Body of pancreas (tissue), 4 donors: ENCODE results near the gene MLLT6. TPM values are rescaled to one million over a fixed set of nuclear protein-coding genes. Genes with fewer than 3 reads are reported as not detected.

Experiments used
- ATAC-seq: fragments of 150-250 bp; one replicate; pipeline ENCODE4 v1.9.1; 2016
- DNase-seq, 4 donors: peaks; one replicate each; pipeline ENCODE4 v3.0.0-alpha.2; 2019
- H3K27ac ChIP-seq, 4 donors: fragments of 200-600 bp; sonication (generic); 1 replicate in 3 of 4; 2 replicates in 1 of 4; pipeline versions ENCODE4 v1.5.1 to v1.6.1; 2016 to 2019; ENCODE audit warnings: mild to moderate bottlenecking in 1 of 4, mixed read lengths in 1 of 4, moderate library complexity in 1 of 4
- H3K27me3 ChIP-seq, 2 donors: fragments of 200-600 bp; sonication (generic); one replicate each; pipeline ENCODE4 v1.6.0; 2016; ENCODE audit warnings: mild to moderate bottlenecking in 1 of 2
- H3K36me3 ChIP-seq, 2 donors: fragments of 200-600 bp; sonication (generic); replicated peaks in 1 of 2; 2 replicates each; pipeline ENCODE4 v1.5.1; 2016; ENCODE audit warnings: low read depth in 2 of 2; ENCODE audit not compliant: insufficient read depth in 1 of 2
- H3K4me1 ChIP-seq: fragments of 200-600 bp; sonication (generic); one replicate; pipeline ENCODE4 v1.6.0; 2016
- H3K4me3 ChIP-seq, 2 donors: fragments of 200-600 bp; sonication (generic); 1 replicate in 1 of 2; 2 replicates in 1 of 2; pipeline ENCODE4 v1.5.1; 2016 to 2019
- H3K9me3 ChIP-seq, 3 donors: fragments of 200-600 bp; sonication (generic); 1 replicate in 2 of 3; 2 replicates in 1 of 3; pipeline ENCODE4 v1.5.1; 2016
- CTCF ChIP-seq, 7 experiments: fragments of 450-650 bp in 4 of 7; fragments of 200-600 bp in 3 of 7; sonication (generic) in 3 of 7; IDR thresholded peaks; one replicate each; pipeline ENCODE4 v1.5.1; 2016 to 2019; ENCODE audit warnings: antibody characterized with exemption in 7 of 7
- POLR2A ChIP-seq, 3 donors: fragments of 450-650 bp; IDR thresholded peaks; one replicate each; pipeline ENCODE4 v1.6.1; 2016; ENCODE audit warnings: antibody characterized with exemption in 3 of 3, mild to moderate bottlenecking in 2 of 3
- WGBS, 2 donors: methylation state at CpG; one replicate each; pipeline ENCODE4 v1.1.5; 2017; 5-methylcytosine and 5-hydroxymethylcytosine counted together
- intact Hi-C: fragments of 100-400 bp; cut with DNase I; formaldehyde crosslinking; loops from one replicate; pipeline ENCODE4 v1.15.1; 2023
- total RNA-seq, 2 donors: library from RNA; depleted of rRNA; stranded (reverse); fragments of >200 nt; gene quantifications; one replicate each; pipeline ENCODE4 v1.1.0, GENCODE V29; 2016

The MLLT6 gene
- total RNA-seq, 2 donors from 2014 or later: 90.8 to 121 TPM

DNA sequence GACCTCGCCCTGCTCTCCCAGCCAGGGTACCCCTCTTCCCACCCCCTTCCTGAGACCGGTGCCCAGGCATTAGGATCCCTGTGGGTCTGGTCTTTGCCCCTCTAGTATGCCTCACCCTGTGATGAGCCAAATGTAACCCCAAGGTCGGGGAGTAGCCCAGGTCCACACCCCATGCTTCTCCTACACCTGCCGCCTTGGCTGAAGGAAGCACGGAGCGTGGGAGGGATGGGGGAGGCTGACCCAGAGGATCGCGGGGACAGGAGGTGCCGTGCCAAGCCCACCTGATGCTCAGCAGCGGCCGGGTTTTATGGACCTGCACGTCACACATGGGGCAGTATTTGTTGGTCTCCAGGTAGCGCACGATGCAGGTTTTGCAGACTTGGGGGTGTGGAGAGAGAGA lies 34.2 kb downstream of the MLLT6 start:
- intact Hi-C loops: loop anchor here (5.0 kb wide), 1 partner anchor 57 kb away; no protein-coding TSS in a partner anchor
- no peaks in the 10 kb centered on the region for H3K9me3 ChIP-seq
- no peak for DNase-seq
- H3K27ac ChIP-seq: peak overlapping the region in 1 of 4 donors; percentile 0
- no peak for ATAC-seq
- peaks cover 59% of the 10 kb centered on the region for H3K4me1 ChIP-seq
- peaks cover 0 to 13% of the 10 kb centered on the region in 2 donors for H3K36me3 ChIP-seq
- TF ChIP-seq CTCF (IDR thresholded peaks at IDR 0.05): no peak
- TF ChIP-seq POLR2A (IDR thresholded peaks at IDR 0.05): no peak
- no peak overlapping the region for H3K4me3 ChIP-seq
- no peaks in the 10 kb centered on the region for H3K27me3 ChIP-seq
- WGBS, 2 donors: 83 to 89% methylated on average over 14 of the region's 14 CpGs

- Histone ChIP-seq H3K36me3 (peaks cover 0 to 13% of the 10 kb centered on the region in 2 donors), H3K27ac (peak overlapping the region in 3 of 4 donors; percentile 0 to 89 (median 78)), H3K4me1 (peaks cover 52% of the 10 kb centered on the region), H3K9me3 (no peaks in the 10 kb centered on the region), H3K4me3 (no peak overlapping the region), H3K27me3 (no peaks in the 10 kb centered on the region)
- intact Hi-C loops: no loop called here
- 72 to 85% methylated on average over 8 to 18 of the region's 19 CpGs for WGBS, 2 donors
- no peak for TF ChIP-seq POLR2A (IDR thresholded peaks at IDR 0.05)
- no peak for TF ChIP-seq CTCF (IDR thresholded peaks at IDR 0.05)
- no peak for ATAC-seq
- no peak for DNase-seq
Measured at GRCh38 chr17:38740044-38740443, 35.0 kb downstream of the MLLT6 start.

DNA sequence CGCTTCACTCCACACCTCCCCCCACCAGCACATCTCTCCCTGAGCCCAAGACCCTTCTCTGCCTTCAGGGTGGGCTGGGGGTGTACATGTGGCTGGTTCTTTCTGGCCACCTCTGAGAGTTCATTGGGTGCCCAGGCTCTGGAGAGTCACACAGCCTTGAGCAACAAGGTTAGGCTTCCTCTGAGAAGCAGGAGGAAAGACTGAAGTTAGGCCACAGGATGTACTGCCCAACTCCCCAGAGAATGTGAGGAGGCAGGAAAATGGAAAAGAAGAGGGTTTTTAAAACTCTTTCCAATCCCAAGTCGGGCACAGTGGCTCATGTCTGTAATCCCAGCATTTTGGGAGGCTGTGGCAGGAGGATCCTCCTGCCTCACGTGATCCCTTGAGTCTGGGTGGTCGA lies 35.7 kb downstream of the MLLT6 start:
- WGBS, 2 donors: 63 to 76% methylated on average over 4 of the region's 4 CpGs
- peak overlapping the region; percentile 78 to 95 (median 84) for H3K27ac ChIP-seq
- ATAC-seq: no peak
- H3K4me3 ChIP-seq: no peak overlapping the region
- no peaks in the 10 kb centered on the region for H3K9me3 ChIP-seq
- peaks cover 0 to 13% of the 10 kb centered on the region in 2 donors for H3K36me3 ChIP-seq
- intact Hi-C loops: no loop called here
- peaks cover 45% of the 10 kb centered on the region for H3K4me1 ChIP-seq
- H3K27me3 ChIP-seq: no peaks in the 10 kb centered on the region
- DNase-seq: no peak
- TF ChIP-seq CTCF (IDR thresholded peaks at IDR 0.05) (no peak), POLR2A (IDR thresholded peaks at IDR 0.05) (no peak)

DNA sequence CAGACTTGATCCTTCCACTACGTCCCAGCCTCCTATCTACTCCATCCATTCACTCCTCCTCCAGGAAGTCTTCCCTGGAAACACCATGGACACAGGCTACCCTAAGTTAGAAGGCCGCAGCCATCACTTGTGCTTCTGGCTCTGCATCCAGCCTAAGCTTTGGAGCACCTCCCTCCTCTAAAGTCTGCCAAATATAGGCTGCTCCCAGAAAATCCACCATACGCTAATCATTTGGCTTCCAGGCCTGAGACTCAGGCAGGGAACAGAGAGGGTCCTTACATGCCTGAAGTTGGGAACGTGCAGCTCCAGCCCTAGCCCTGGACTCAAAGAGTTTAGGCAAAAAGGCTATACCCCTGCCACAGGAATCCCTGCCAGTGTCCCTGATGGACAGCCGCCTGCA lies 36.4 kb downstream of the MLLT6 start:
- H3K27me3 ChIP-seq: no peaks in the 10 kb centered on the region
- 35 to 48% methylated on average over 5 of the region's 5 CpGs for WGBS, 2 donors
- intact Hi-C loops: no loop called here
- TF ChIP-seq CTCF (IDR thresholded peaks at IDR 0.05) (no peak), POLR2A (IDR thresholded peaks at IDR 0.05) (no peak)
- H3K4me1 ChIP-seq: peaks cover 47% of the 10 kb centered on the region
- peak; percentile 0 for ATAC-seq
- no peak overlapping the region for H3K4me3 ChIP-seq
- H3K27ac ChIP-seq: peak overlapping the region; percentile 78 to 95 (median 84)
- no peaks in the 10 kb centered on the region for H3K9me3 ChIP-seq
- peaks cover 0 to 13% of the 10 kb centered on the region in 2 donors for H3K36me3 ChIP-seq
- no peak for DNase-seq

GRCh38 chr17:38741921-38742410 lies 36.9 kb downstream of the MLLT6 start:
- peak; percentile 92 to 95 (median 95) for DNase-seq
- intact Hi-C loops: no loop called here
- H3K4me1 ChIP-seq: peaks cover 52% of the 10 kb centered on the region
- WGBS, 2 donors: 14 to 17% methylated on average over 3 to 7 of the region's 7 CpGs
- no peak overlapping the region for H3K4me3 ChIP-seq
- no peaks in the 10 kb centered on the region for H3K9me3 ChIP-seq
- TF ChIP-seq CTCF (IDR thresholded peaks at IDR 0.05) (no peak), POLR2A (IDR thresholded peaks at IDR 0.05) (peak in 2 of 3 donors; percentile 54 to 62)
- H3K27me3 ChIP-seq: no peaks in the 10 kb centered on the region
- H3K27ac ChIP-seq: peak overlapping the region; percentile 78 to 95 (median 84)
- H3K36me3 ChIP-seq: peaks cover 0 to 13% of the 10 kb centered on the region in 2 donors
- peak; percentile 89 for ATAC-seq
